B cell (primary cell): Measurements from ENCODE around the gene CEP78. TPM values are rescaled to one million over a fixed set of nuclear protein-coding genes. Genes with fewer than 3 reads are reported as not detected.

Experiments
- ATAC-seq: fragments of 200-7000 bp; cut with Tn5 transposase; one replicate; pipeline ENCODE4 v1.10.0; 2021; ENCODE audit warnings: low read depth, mild to moderate bottlenecking, moderate number of reproducible peaks, moderate library complexity
- CTCF ChIA-PET: fragments of 350-600 bp; sonication (Branson Sonifier 250); formaldehyde crosslinking; loops from one replicate; lab custom pipeline; 2021; ENCODE audit warnings: antibody characterized with exemption, inconsistent platforms; lab: Charles Lee
- POLR2A ChIA-PET: fragments of 350-600 bp; sonication (Branson Sonifier 250); formaldehyde crosslinking; loops from one replicate; lab custom pipeline; 2021; ENCODE audit warnings: antibody characterized with exemption; lab: Charles Lee
- DNase-seq: peaks from one replicate; pipeline ENCODE4 v3.0.0; 2013
- H2AFZ ChIP-seq: 2 replicates; pipeline ENCODE4 v1.6.1; 2012; ENCODE audit warnings: mild to moderate bottlenecking, low read depth, low read length; ENCODE audit not compliant: insufficient read depth, poor library complexity, severe bottlenecking
- H3K27ac ChIP-seq, 2 donors: 1 replicate in 1 of 2; 2 replicates in 1 of 2; pipeline ENCODE4 v1.5.1; 2012 to 2013; ENCODE audit warnings: low read length in 2 of 2, mild to moderate bottlenecking in 2 of 2, moderate library complexity in 1 of 2
- H3K27me3 ChIP-seq, 4 experiments: fragments of 200-600 bp in 1 of 4; sonication (generic) in 1 of 4; replicated peaks in 1 of 4; 1 replicate in 2 of 4; 2 replicates in 2 of 4; pipeline versions ENCODE4 v1.6.1 to v1.7.0; 2013 to 2016; ENCODE audit warnings: low read length in 3 of 4, mild to moderate bottlenecking in 2 of 4, mixed read lengths in 1 of 4, moderate library complexity in 1 of 4; ENCODE audit not compliant: insufficient read depth in 4 of 4, control insufficient read depth in 3 of 4; ENCODE audit errors: control extremely low read depth in 1 of 4
- H3K36me3 ChIP-seq, 2 experiments: replicated peaks in 1 of 2; 1 replicate in 1 of 2; 2 replicates in 1 of 2; pipeline versions ENCODE4 v1.6.1 to v1.7.1; 2013; ENCODE audit warnings: low read length in 1 of 2; ENCODE audit not compliant: insufficient read depth in 2 of 2, control insufficient read depth in 1 of 2; ENCODE audit errors: control extremely low read depth in 1 of 2, extremely low read depth in 1 of 2
- H3K4me1 ChIP-seq, 2 donors: fragments of 200-600 bp in 1 of 2; sonication (generic) in 1 of 2; 1 replicate in 1 of 2; 2 replicates in 1 of 2; pipeline versions ENCODE4 v1.5.1 to v1.6.1; 2013 to 2017; ENCODE audit warnings: low read length in 2 of 2; ENCODE audit not compliant: control insufficient read depth in 2 of 2, insufficient read depth in 2 of 2
- H3K4me2 ChIP-seq: replicated peaks from 2 replicates; pipeline ENCODE3; 2012; ENCODE audit warnings: mild to moderate bottlenecking, low read depth, low read length; ENCODE audit not compliant: poor library complexity, severe bottlenecking
- H3K4me3 ChIP-seq, 5 experiments: fragments of 200-600 bp in 1 of 5; sonication (generic) in 1 of 5; 1 replicate in 3 of 5; 2 replicates in 2 of 5; pipeline versions ENCODE4 v1.5.1 to v1.7.0; 2011 to 2016; ENCODE audit warnings: low read length in 4 of 5, mild to moderate bottlenecking in 4 of 5, low read depth in 2 of 5, control low read depth in 1 of 5, moderate library complexity in 1 of 5; ENCODE audit not compliant: insufficient read depth in 1 of 5; ENCODE audit errors: control extremely low read depth in 1 of 5, extremely low read depth in 1 of 5
- H3K79me2 ChIP-seq: fragments of 200-600 bp; sonication (generic); one replicate; pipeline ENCODE4 v1.6.0; 2016; ENCODE audit warnings: low read length; ENCODE audit not compliant: control insufficient read depth, insufficient read depth
- H3K9ac ChIP-seq: fragments of 200-600 bp; sonication (generic); 2 replicates; pipeline ENCODE4 v1.6.1; 2017; ENCODE audit warnings: mild to moderate bottlenecking, low read length, moderate library complexity
- H3K9me3 ChIP-seq, 3 donors: one replicate each; pipeline versions ENCODE4 v1.6.1 to v1.7.1; 2013; ENCODE audit warnings: low read length in 2 of 3; ENCODE audit not compliant: control insufficient read depth in 2 of 3, insufficient read depth in 1 of 3; ENCODE audit errors: control extremely low read depth in 1 of 3
- H4K20me1 ChIP-seq: 2 replicates; pipeline ENCODE4 v1.6.0; 2012; ENCODE audit warnings: mild to moderate bottlenecking, low read length; ENCODE audit not compliant: insufficient read depth, control insufficient read depth, poor library complexity, severe bottlenecking
- H3K27ac Mint-ChIP-seq: one replicate; pipeline ENCODE4 v1.8.0; 2021; ENCODE audit warnings: mixed read lengths
- H3K27me3 Mint-ChIP-seq: one replicate; pipeline ENCODE4 v1.8.0; 2021; ENCODE audit warnings: mixed read lengths
- H3K4me1 Mint-ChIP-seq: one replicate; pipeline ENCODE4 v1.8.0; 2021; ENCODE audit warnings: mixed read lengths
- H3K4me3 Mint-ChIP-seq: one replicate; pipeline ENCODE4 v1.8.0; 2021; ENCODE audit warnings: mixed read lengths
- H3K9me3 Mint-ChIP-seq: one replicate; pipeline ENCODE4 v1.8.0; 2022; ENCODE audit warnings: mixed read lengths; ENCODE audit not compliant: insufficient read depth
- CTCF ChIP-seq: fragments of 200-600 bp; IDR thresholded peaks from one replicate; pipeline ENCODE4 v1.8.0; 2022; ENCODE audit warnings: antibody characterized with exemption, mild to moderate bottlenecking
- EZH2 ChIP-seq: IDR thresholded peaks from 2 replicates; pipeline ENCODE4 v1.6.1; 2012; ENCODE audit warnings: borderline replicate concordance, low read depth, mild to moderate bottlenecking, moderate library complexity, low read length; ENCODE audit not compliant: insufficient read depth, poor library complexity, severe bottlenecking
- WGBS: methylation state at CpG from one replicate; pipeline ENCODE4 v1.1.5; 2013; ENCODE audit warnings: missing lambda C conversion rate; ENCODE audit not compliant: insufficient coverage; 5-methylcytosine and 5-hydroxymethylcytosine counted together
- intact Hi-C: fragments of 100-400 bp; cut with micrococcal nuclease; formaldehyde crosslinking; loops from one replicate; pipeline ENCODE4 v1.10.0; 2022
- polyA plus RNA-seq: library from polyadenylated mRNA; depleted of rRNA; stranded (reverse); fragments of >200 nt; gene quantifications from 2 replicates; pipeline ENCODE4 v1.2.3, GENCODE V29; 2012
- total RNA-seq, 2 donors: library from RNA; stranded (reverse); fragments of 120-200 nt in 1 of 2; gene quantifications; 1 replicate in 1 of 2; 2 replicates in 1 of 2; pipeline versions ENCODE4 v1.2.3 to v1.2.4, GENCODE V29; 2013 to 2022

The CEP78 gene
- total and polyA plus RNA-seq, 2 donors (not counting 1 experiment from before 2014, with no cell fraction given), result 7.2 to 28.8 TPM

GRCh38 chr9:78286125-78286524 is 50.2 kb downstream of the CEP78 start:
- CTCF ChIA-PET, result no interaction called here

GRCh38 chr9:78286946-78287388 is 51.1 kb downstream of the CEP78 start:
- TF ChIP-seq CTCF (no peak), EZH2 (no peak)
- Histone ChIP-seq H2AFZ (no peak overlapping the region), H4K20me1 (no peaks in the 10 kb centered on the region), H3K9ac (no peak overlapping the region), H3K4me2 (no peak overlapping the region), H3K27ac (no peak overlapping the region), H3K9me3 (peaks cover 0 to 7% (median 0%) of the 10 kb centered on the region in 3 donors), H3K4me1 (no peaks in the 10 kb centered on the region), H3K4me3 (no peak overlapping the region), H3K27me3 (no peaks in the 10 kb centered on the region), H3K79me2 (no peaks in the 10 kb centered on the region), H3K36me3 (no peaks in the 10 kb centered on the region)
- H3K4me3 Mint-ChIP-seq, result no peak overlapping the region
- H3K9me3 Mint-ChIP-seq, result no peaks in the 10 kb centered on the region
- DNase-seq (no peak), ATAC-seq (no peak)
- H3K4me1 Mint-ChIP-seq, result no peaks in the 10 kb centered on the region
- POLR2A ChIA-PET, result no interaction called here
- H3K27ac Mint-ChIP-seq, result no peak overlapping the region
- CTCF ChIA-PET, result no interaction called here
- intact Hi-C loops, result no loop called here
- WGBS, result 100% methylated on average over 2 of the region's 6 CpGs
- peaks cover 3% of the 10 kb centered on the region for H3K27me3 Mint-ChIP-seq

More at GRCh38 chr9:78286125-78286524, 50.2 kb downstream of the CEP78 start:
- TF ChIP-seq CTCF (no peak), EZH2 (no peak)
- Mint-ChIP-seq H3K27me3 (peaks cover 3% of the 10 kb centered on the region), H3K4me3 (no peak overlapping the region), H3K9me3 (no peaks in the 10 kb centered on the region), H3K4me1 (no peaks in the 10 kb centered on the region), H3K27ac (no peak overlapping the region)
- no peaks in the 10 kb centered on the region for H3K79me2 ChIP-seq
- H3K4me3 ChIP-seq, result no peak overlapping the region
- H3K9me3 ChIP-seq, result peaks cover 0 to 7% (median 0%) of the 10 kb centered on the region in 3 donors
- H3K4me2 ChIP-seq, result no peak overlapping the region
- no peaks in the 10 kb centered on the region for H3K27me3 ChIP-seq
- ATAC-seq, result no peak
- H3K4me1 ChIP-seq, result no peaks in the 10 kb centered on the region
- H4K20me1 ChIP-seq, result no peaks in the 10 kb centered on the region
- no peak overlapping the region for H3K27ac ChIP-seq
- intact Hi-C loops, result no loop called here
- POLR2A ChIA-PET, result no interaction called here
- DNase-seq, result no peak
- no peak overlapping the region for H2AFZ ChIP-seq
- no peaks in the 10 kb centered on the region for H3K36me3 ChIP-seq
- H3K9ac ChIP-seq, result no peak overlapping the region
